HepG2 (cell line): ENCODE results near the gene KARS1. TPM values are rescaled to one million over a fixed set of nuclear protein-coding genes. Genes with fewer than 3 reads are reported as not detected.

Experiments used
- ATAC-seq: fragments of 200-7000 bp; cut with Tn5 transposase; 3 replicates; pipeline ENCODE4 v1.9.1; 2020; ENCODE audit warnings: mild to moderate bottlenecking, moderate library complexity
- BruUV-seq: library from RNA; stranded (reverse); fragments of 400-500 nt; replicated peaks from 2 replicates; lab custom pipeline; 2021; lab: Mats Ljungman, UMichigan
- CTCF ChIA-PET: fragments of 300-600 bp; formaldehyde crosslinking; extraction: SDS; loops from one replicate; lab custom pipeline; 2021; ENCODE audit warnings: low total read pairs, inconsistent platforms, low intra/inter-chr PET ratio; lab: Yijun Ruan, JAX
- POLR2A ChIA-PET: fragments of 350-600 bp; sonication (Branson Sonifier 250); formaldehyde crosslinking; loops from one replicate; lab custom pipeline; 2020; ENCODE audit warnings: antibody characterized with exemption, inconsistent platforms; lab: Yijun Ruan, JAX
- DNase-seq: peaks from one replicate; pipeline ENCODE4 v3.0.0-alpha.2; 2015; ENCODE audit warnings: low spot score
- FAIRE-seq: peaks from 3 replicates; lab custom pipeline; 2011; peaks lifted over from hg19 to GRCh38; lab: Jason Lieb, UNC
- H2AFZ ChIP-seq: one replicate; pipeline ENCODE4 v1.6.1; 2011; ENCODE audit warnings: low read length, inconsistent platforms
- H3K27ac ChIP-seq: fragments of 300-600 bp; 3 replicates; pipeline ENCODE4 v1.8.0; 2011; ENCODE audit warnings: mixed run types, mild to moderate bottlenecking, mixed read lengths, low read length, inconsistent platforms; ENCODE audit not compliant: insufficient read depth; ENCODE audit errors: extremely low read length
- H3K27me3 ChIP-seq, 2 experiments: fragments of 200-600 bp in 1 of 2; 2 replicates in 1 of 2; 3 replicates in 1 of 2; pipeline versions ENCODE4 v1.6.0 to v1.8.0; 2011; ENCODE audit warnings: low read length in 2 of 2, mild to moderate bottlenecking in 2 of 2, moderate library complexity in 2 of 2, inconsistent platforms in 1 of 2; ENCODE audit not compliant: insufficient read depth in 2 of 2, control insufficient read depth in 1 of 2
- H3K36me3 ChIP-seq, 2 experiments: fragments of 200-600 bp in 1 of 2; replicated peaks in 1 of 2; 2 replicates in 1 of 2; 3 replicates in 1 of 2; pipeline versions ENCODE4 v1.5.1 to v1.8.0; 2011; ENCODE audit warnings: low read length in 2 of 2, inconsistent platforms in 1 of 2; ENCODE audit not compliant: insufficient read depth in 2 of 2, control insufficient read depth in 1 of 2
- H3K4me1 ChIP-seq: 2 replicates; pipeline ENCODE4 v1.5.1; 2012; ENCODE audit warnings: low read length, inconsistent platforms; ENCODE audit not compliant: insufficient read depth
- H3K4me2 ChIP-seq: 2 replicates; pipeline ENCODE4 v1.6.0; 2011; ENCODE audit warnings: low read depth, low read length, inconsistent platforms
- H3K4me3 ChIP-seq, 3 experiments: fragments of 200-600 bp in 1 of 3; sonication (generic), shearing (Covaris generic) in 1 of 3; replicated peaks in 1 of 3; 2 replicates each; pipeline ENCODE4 v1.5.1; 2011 to 2016; ENCODE audit warnings: low read length in 3 of 3, inconsistent platforms in 2 of 3, low read depth in 2 of 3, mild to moderate bottlenecking in 2 of 3, control low read depth in 1 of 3, mixed read lengths in 1 of 3; ENCODE audit not compliant: insufficient read depth in 1 of 3
- H3K79me2 ChIP-seq: one replicate; pipeline ENCODE4 v1.6.1; 2011; ENCODE audit warnings: low read length, inconsistent platforms; ENCODE audit not compliant: insufficient read depth
- H3K9ac ChIP-seq: 2 replicates; pipeline ENCODE4 v1.6.0; 2011; ENCODE audit warnings: mild to moderate bottlenecking, low read depth, low read length, inconsistent platforms; ENCODE audit not compliant: insufficient read depth
- H3K9me3 ChIP-seq: 2 replicates; pipeline ENCODE4 v1.5.1; 2012; ENCODE audit warnings: mild to moderate bottlenecking, low read length
- H4K20me1 ChIP-seq: 2 replicates; pipeline ENCODE4 v1.6.0; 2011; ENCODE audit warnings: inconsistent platforms, mild to moderate bottlenecking, low read length, moderate library complexity; ENCODE audit not compliant: insufficient read depth
- ADNP ChIP-seq: sonication (generic); formaldehyde crosslinking; IDR thresholded peaks from 2 replicates; pipeline ENCODE4 v1.4.0; 2020; ENCODE audit warnings: missing genetic modification reagents
- BCL6 ChIP-seq: IDR thresholded peaks from 2 replicates; pipeline ENCODE4 v1.6.1; 2016; ENCODE audit warnings: missing genetic modification reagents, missing compliant biosample characterization
- IKZF1 ChIP-seq: fragments of 450-650 bp; IDR thresholded peaks from 2 replicates; pipeline ENCODE4 v1.7.1; 2016
- KDM5A ChIP-seq: fragments of 200-600 bp; sonication (generic); IDR thresholded peaks from 2 replicates; pipeline ENCODE4 v1.7.0; 2018; ENCODE audit warnings: antibody characterized with exemption, mild to moderate bottlenecking, low read length, borderline replicate concordance
- MTF1 ChIP-seq: sonication (generic); formaldehyde crosslinking; IDR thresholded peaks from 2 replicates; pipeline ENCODE4 v1.5.0; 2020; ENCODE audit warnings: missing genetic modification reagents
- SRSF4 ChIP-seq: fragments of 200-400 bp; formaldehyde crosslinking; IDR thresholded peaks from one replicate; pipeline ENCODE4 v1.6.1; 2018; ENCODE audit warnings: mild to moderate bottlenecking, low read depth, low read length, moderate library complexity; ENCODE audit not compliant: poor library complexity, severe bottlenecking
- SUZ12 ChIP-seq: fragments of 150-350 bp; IDR thresholded peaks from 2 replicates; pipeline ENCODE4 v1.6.1; 2014; ENCODE audit warnings: low read depth, low read length
- ZBTB38 ChIP-seq: sonication (generic); formaldehyde crosslinking; IDR thresholded peaks from 2 replicates; pipeline ENCODE4 v1.5.1; 2020; ENCODE audit warnings: mild to moderate bottlenecking, missing genetic modification reagents
- ZKSCAN5 ChIP-seq: sonication (generic); formaldehyde crosslinking; IDR thresholded peaks from 2 replicates; pipeline ENCODE4 v1.5.1; 2020; ENCODE audit warnings: mild to moderate bottlenecking, missing genetic modification reagents
- ZNF121 ChIP-seq: sonication (generic); formaldehyde crosslinking; IDR thresholded peaks from 2 replicates; pipeline ENCODE4 v1.5.0; 2020; ENCODE audit warnings: mild to moderate bottlenecking, missing genetic modification reagents
- ZNF230 ChIP-seq: sonication (generic); formaldehyde crosslinking; IDR thresholded peaks from 2 replicates; pipeline ENCODE4 v1.4.0; 2020; ENCODE audit warnings: mild to moderate bottlenecking, missing genetic modification reagents
- ZNF24 ChIP-seq: fragments of 450-650 bp; IDR thresholded peaks from 2 replicates; pipeline ENCODE4 v1.6.1; 2017; ENCODE audit warnings: antibody characterized with exemption, mild to moderate bottlenecking
- ZNF263 ChIP-seq: sonication (generic); formaldehyde crosslinking; IDR thresholded peaks from 2 replicates; pipeline ENCODE4 v1.4.0; 2020; ENCODE audit warnings: missing genetic modification reagents
- ZNF841 ChIP-seq: sonication (generic); formaldehyde crosslinking; IDR thresholded peaks from 2 replicates; pipeline ENCODE4 v1.8.1; 2023; ENCODE audit warnings: missing genetic modification reagents, borderline replicate concordance
- WGBS: methylation state at CpG from one replicate; pipeline ENCODE4 v1.1.6; 2017; ENCODE audit warnings: low lambda C conversion rate; 5-methylcytosine and 5-hydroxymethylcytosine counted together
- in situ Hi-C: cut with HindIII; loops from 2 replicates; pipeline ENCODE4 v1.10.0; 2017; ENCODE audit warnings: low pct_unique_long_range_greater_than_20kb; ENCODE audit not compliant: extremely low pct_ligation_motif_present
- intact Hi-C: fragments of 100-400 bp; cut with micrococcal nuclease; formaldehyde crosslinking; loops from one replicate; pipeline ENCODE4 v1.10.0; 2022; ENCODE audit not compliant: unreplicated experiment
- polyA plus RNA-seq, 8 experiments: library from polyadenylated mRNA; depleted of rRNA in 3 of 8; stranded (reverse) in 7 of 8; unstranded in 1 of 8; fragments of >200 nt; fragmentation: Illumina TruSeq in 4 of 8; extraction: Trizol in 4 of 8; gene quantifications; 2 replicates each; pipeline versions ENCODE4 v1.2.1 to v1.2.3, GENCODE V29; 2011 to 2016; ENCODE audit warnings: low read depth in 4 of 8, missing spikeins in 1 of 8, mixed read lengths in 1 of 8; ENCODE audit not compliant: insufficient read depth in 1 of 8
- total RNA-seq, 5 experiments: library from RNA; depleted of rRNA; stranded (reverse); fragments of >200 nt; fragmentation: Illumina TruSeq; extraction: Trizol; gene quantifications; 2 replicates each; pipeline ENCODE4 v1.2.3, GENCODE V29; 2016; ENCODE audit warnings: low read depth in 1 of 5
- TF ChIP-seq, protein P1 (sequence below): sonication (generic); formaldehyde crosslinking; IDR thresholded peaks from 2 replicates; pipeline ENCODE4; 2020; ENCODE audit warnings: missing genetic modification reagents, mild to moderate bottlenecking, borderline replicate concordance
- TF ChIP-seq, protein P2 (sequence below), 2 experiments: sonication (generic) in 1 of 2; formaldehyde crosslinking in 1 of 2; IDR thresholded peaks; 2 replicates each; pipeline versions ENCODE4 v1.5.1 to v1.6.1; 2011 to 2020; ENCODE audit warnings: borderline replicate concordance in 1 of 2, low read depth in 1 of 2, low read length in 1 of 2, mild to moderate bottlenecking in 1 of 2, missing genetic modification reagents in 1 of 2, moderate library complexity in 1 of 2
- TF ChIP-seq, protein P3 (sequence below): sonication (generic); formaldehyde crosslinking; IDR thresholded peaks from 2 replicates; pipeline ENCODE4 v1.4.0; 2020; ENCODE audit warnings: missing genetic modification reagents
- TF ChIP-seq, protein P4 (sequence below): IDR thresholded peaks from 2 replicates; pipeline ENCODE4 v1.6.1; 2016

KARS1 gene
- total and polyA plus RNA-seq, 2 of the 13 experiments (the other 11 are each of a cell fraction or from before 2014, with no cell fraction given), result 141 to 276 TPM

DNA sequence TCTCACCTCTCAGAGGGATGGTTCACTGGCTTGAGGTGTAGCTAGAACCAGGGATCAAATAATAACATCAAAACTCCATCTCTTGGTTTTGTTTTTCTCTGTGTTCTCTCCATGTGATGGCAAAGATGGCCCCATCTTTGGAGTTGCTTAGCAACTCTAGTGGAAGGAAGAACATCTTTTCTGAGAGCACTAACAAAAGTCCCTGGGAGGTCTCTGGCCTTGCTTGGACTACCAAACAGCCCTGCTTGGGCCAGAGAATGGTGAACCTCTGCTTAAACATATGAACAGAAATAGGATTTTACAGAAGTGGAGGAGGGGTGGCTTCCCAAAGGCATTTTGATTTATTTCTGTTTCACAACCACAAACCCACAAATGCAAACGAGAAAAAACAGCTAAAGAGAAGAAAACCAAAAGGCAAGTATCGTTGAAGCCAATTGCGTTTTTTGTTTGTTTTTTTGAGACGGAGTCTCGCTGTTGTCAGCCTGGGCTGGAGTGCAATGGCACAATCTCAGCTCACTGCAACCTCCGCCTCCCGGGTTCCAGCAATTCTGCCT lies 68.1 kb downstream of the KARS1 start:
- H3K9me3 ChIP-seq, result no peaks in the 10 kb centered on the region
- H3K9ac ChIP-seq, result no peak overlapping the region
- H3K27me3 ChIP-seq, result no peaks in the 10 kb centered on the region
- H3K36me3 ChIP-seq, result peaks cover 11 to 43% of the 10 kb centered on the region in 2 experiments
- intact Hi-C loops, result no loop called here
- DNase-seq (no peak), FAIRE-seq (no peak), ATAC-seq (no peak)
- no peaks in the 10 kb centered on the region for H3K79me2 ChIP-seq
- H3K4me1 ChIP-seq, result no peaks in the 10 kb centered on the region
- H2AFZ ChIP-seq, result no peak overlapping the region
- TF ChIP-seq, protein P1, sequence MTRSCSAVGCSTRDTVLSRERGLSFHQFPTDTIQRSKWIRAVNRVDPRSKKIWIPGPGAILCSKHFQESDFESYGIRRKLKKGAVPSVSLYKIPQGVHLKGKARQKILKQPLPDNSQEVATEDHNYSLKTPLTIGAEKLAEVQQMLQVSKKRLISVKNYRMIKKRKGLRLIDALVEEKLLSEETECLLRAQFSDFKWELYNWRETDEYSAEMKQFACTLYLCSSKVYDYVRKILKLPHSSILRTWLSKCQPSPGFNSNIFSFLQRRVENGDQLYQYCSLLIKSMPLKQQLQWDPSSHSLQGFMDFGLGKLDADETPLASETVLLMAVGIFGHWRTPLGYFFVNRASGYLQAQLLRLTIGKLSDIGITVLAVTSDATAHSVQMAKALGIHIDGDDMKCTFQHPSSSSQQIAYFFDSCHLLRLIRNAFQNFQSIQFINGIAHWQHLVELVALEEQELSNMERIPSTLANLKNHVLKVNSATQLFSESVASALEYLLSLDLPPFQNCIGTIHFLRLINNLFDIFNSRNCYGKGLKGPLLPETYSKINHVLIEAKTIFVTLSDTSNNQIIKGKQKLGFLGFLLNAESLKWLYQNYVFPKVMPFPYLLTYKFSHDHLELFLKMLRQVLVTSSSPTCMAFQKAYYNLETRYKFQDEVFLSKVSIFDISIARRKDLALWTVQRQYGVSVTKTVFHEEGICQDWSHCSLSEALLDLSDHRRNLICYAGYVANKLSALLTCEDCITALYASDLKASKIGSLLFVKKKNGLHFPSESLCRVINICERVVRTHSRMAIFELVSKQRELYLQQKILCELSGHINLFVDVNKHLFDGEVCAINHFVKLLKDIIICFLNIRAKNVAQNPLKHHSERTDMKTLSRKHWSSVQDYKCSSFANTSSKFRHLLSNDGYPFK, result no peak
- TF ChIP-seq SRSF4 (no peak), ZNF263 (CRISPR knock-in tag) (no peak), ADNP (CRISPR knock-in tag) (no peak), BCL6 (CRISPR knock-in tag) (no peak), MTF1 (no peak), IKZF1 (no peak), ZNF24 (no peak), ZKSCAN5 (no peak), ZNF121 (CRISPR knock-in tag) (no peak), SUZ12 (no peak), ZBTB38 (CRISPR knock-in tag) (no peak), KDM5A (no peak), ZNF230 (CRISPR knock-in tag) (no peak), ZNF841 (no peak)
- TF ChIP-seq, protein P2, sequence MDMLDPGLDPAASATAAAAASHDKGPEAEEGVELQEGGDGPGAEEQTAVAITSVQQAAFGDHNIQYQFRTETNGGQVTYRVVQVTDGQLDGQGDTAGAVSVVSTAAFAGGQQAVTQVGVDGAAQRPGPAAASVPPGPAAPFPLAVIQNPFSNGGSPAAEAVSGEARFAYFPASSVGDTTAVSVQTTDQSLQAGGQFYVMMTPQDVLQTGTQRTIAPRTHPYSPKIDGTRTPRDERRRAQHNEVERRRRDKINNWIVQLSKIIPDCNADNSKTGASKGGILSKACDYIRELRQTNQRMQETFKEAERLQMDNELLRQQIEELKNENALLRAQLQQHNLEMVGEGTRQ (IDR thresholded peaks at IDR 0.05; ENCODE audit: low read depth, low read length), result no peak
- TF ChIP-seq, protein P2 (CRISPR knock-in tag; IDR thresholded peaks at IDR 0.05; ENCODE audit: borderline replicate concordance), result no peak
- TF ChIP-seq, protein P3, sequence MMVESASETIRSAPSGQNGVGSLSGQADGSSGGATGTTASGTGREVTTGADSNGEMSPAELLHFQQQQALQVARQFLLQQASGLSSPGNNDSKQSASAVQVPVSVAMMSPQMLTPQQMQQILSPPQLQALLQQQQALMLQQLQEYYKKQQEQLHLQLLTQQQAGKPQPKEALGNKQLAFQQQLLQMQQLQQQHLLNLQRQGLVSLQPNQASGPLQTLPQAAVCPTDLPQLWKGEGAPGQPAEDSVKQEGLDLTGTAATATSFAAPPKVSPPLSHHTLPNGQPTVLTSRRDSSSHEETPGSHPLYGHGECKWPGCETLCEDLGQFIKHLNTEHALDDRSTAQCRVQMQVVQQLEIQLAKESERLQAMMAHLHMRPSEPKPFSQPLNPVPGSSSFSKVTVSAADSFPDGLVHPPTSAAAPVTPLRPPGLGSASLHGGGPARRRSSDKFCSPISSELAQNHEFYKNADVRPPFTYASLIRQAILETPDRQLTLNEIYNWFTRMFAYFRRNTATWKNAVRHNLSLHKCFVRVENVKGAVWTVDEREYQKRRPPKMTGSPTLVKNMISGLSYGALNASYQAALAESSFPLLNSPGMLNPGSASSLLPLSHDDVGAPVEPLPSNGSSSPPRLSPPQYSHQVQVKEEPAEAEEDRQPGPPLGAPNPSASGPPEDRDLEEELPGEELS, result no peak
- TF ChIP-seq, protein P4, sequence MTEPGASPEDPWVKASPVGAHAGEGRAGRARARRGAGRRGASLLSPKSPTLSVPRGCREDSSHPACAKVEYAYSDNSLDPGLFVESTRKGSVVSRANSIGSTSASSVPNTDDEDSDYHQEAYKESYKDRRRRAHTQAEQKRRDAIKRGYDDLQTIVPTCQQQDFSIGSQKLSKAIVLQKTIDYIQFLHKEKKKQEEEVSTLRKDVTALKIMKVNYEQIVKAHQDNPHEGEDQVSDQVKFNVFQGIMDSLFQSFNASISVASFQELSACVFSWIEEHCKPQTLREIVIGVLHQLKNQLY, result no peak
- ChIA-PET POLR2A (no interaction called here), CTCF (no interaction called here)
- no peak overlapping the region for H3K4me2 ChIP-seq
- no peak overlapping the region for H3K4me3 ChIP-seq
- 89% methylated on average over 7 of the region's 7 CpGs for WGBS
- no peaks in the 10 kb centered on the region for H4K20me1 ChIP-seq
- in situ Hi-C loops, result no loop called here
- no peak overlapping the region for H3K27ac ChIP-seq
- BruUV-seq, result TSS peak; percentile 28
